Left lung (tissue), 10 donors: ENCODE results near the gene OR52L1. TPM values are rescaled to one million over a fixed set of nuclear protein-coding genes. Genes with fewer than 3 reads are reported as not detected.
A peak's percentile ranks its signal among the peaks of the same experiment; 100 is the strongest.

Experiments
- ATAC-seq: fragments of 200-7000 bp; cut with Tn5 transposase; one replicate; pipeline ENCODE4 v1.9.1; 2020; ENCODE audit warnings: moderate library complexity
- DNase-seq, 4 donors: peaks; one replicate each; pipeline ENCODE4 v3.0.0-alpha.2; 2013 to 2020
- H3K27ac ChIP-seq, 2 donors: fragments of 200-600 bp; sonication (generic) in 1 of 2; one replicate each; pipeline versions ENCODE4 v1.5.0 to v1.8.0; 2020 to 2021
- H3K27me3 ChIP-seq, 2 donors: fragments of 200-600 bp; sonication (generic) in 1 of 2; one replicate each; pipeline versions ENCODE4 v1.5.0 to v1.8.0; 2020 to 2021
- H3K36me3 ChIP-seq, 2 donors: fragments of 200-600 bp; sonication (generic) in 1 of 2; one replicate each; pipeline versions ENCODE4 v1.5.0 to v1.8.0; 2020 to 2021
- H3K4me1 ChIP-seq, 2 donors: fragments of 200-600 bp; one replicate each; pipeline ENCODE4 v1.8.0; 2021
- H3K4me3 ChIP-seq, 2 donors: fragments of 200-600 bp; sonication (generic) in 1 of 2; one replicate each; pipeline versions ENCODE4 v1.5.0 to v1.8.0; 2020 to 2021; ENCODE audit warnings: mild to moderate bottlenecking in 1 of 2
- H3K9me3 ChIP-seq, 2 donors: fragments of 200-600 bp; sonication (generic) in 1 of 2; one replicate each; pipeline versions ENCODE4 v1.5.0 to v1.8.0; 2020 to 2021
- intact Hi-C, 2 donors: fragments of 100-400 bp; cut with DNase I; formaldehyde crosslinking; loops; one replicate each; pipeline versions ENCODE4 v1.11.2 to v1.14.2; 2022
- polyA plus RNA-seq, 6 donors: library from polyadenylated mRNA; unstranded; fragments of 120-200 nt; gene quantifications; one replicate each; pipeline ENCODE4 v1.2.1, GENCODE V29; 2013; ENCODE audit not compliant: insufficient read length in 6 of 6
- total RNA-seq, 2 donors: library from RNA; stranded (reverse); fragmentation: NEBNext Ultra II Directional; extraction: Animal tissue kit (Norgen Biotek cat#: 25700); gene quantifications; one replicate each; pipeline ENCODE4 v1.2.1, GENCODE V29; 2021
- TF ChIP-seq, protein P1 (sequence below), 2 donors: fragments of 200-600 bp; sonication (generic) in 1 of 2; IDR thresholded peaks; one replicate each; pipeline versions ENCODE4 v1.5.0 to v1.8.0; 2021; ENCODE audit warnings: antibody characterized with exemption in 2 of 2
- donor health status: DM: no; HTN: yes; CAD: no.
- donor health status: DM: no; HTN: no; CAD: no.

Gene OR52L1
- total and polyA plus RNA-seq, 8 donors, result not detected

DNA sequence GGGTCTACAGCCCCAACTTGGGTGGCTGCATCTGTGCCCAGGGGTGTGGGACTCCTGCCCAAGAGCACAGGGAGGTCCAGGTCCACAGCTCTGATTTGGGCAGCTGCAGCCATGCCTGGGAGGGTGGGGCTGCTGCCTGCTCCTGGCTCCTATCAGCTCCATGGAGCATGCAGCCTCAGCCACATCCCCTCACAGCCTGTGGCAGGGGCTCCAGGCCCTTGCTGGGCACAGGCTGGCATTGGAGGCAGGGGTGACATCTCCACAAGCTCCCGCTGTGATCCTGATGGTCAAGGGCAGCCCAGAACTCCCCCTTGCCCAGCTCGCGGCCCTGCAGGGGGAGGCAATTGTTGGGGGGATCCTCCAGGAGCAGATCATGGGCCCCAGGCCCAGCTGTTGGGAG lies 26.3 kb upstream of the OR52L1 start:
- ATAC-seq, result no peak
- DNase-seq, result peak in 1 of 4 donors; percentile 56
- intact Hi-C loops, result no loop called here
- H3K9me3 ChIP-seq, result peaks cover 0 to 15% of the 10 kb centered on the region in 2 donors
- TF ChIP-seq, protein P1, sequence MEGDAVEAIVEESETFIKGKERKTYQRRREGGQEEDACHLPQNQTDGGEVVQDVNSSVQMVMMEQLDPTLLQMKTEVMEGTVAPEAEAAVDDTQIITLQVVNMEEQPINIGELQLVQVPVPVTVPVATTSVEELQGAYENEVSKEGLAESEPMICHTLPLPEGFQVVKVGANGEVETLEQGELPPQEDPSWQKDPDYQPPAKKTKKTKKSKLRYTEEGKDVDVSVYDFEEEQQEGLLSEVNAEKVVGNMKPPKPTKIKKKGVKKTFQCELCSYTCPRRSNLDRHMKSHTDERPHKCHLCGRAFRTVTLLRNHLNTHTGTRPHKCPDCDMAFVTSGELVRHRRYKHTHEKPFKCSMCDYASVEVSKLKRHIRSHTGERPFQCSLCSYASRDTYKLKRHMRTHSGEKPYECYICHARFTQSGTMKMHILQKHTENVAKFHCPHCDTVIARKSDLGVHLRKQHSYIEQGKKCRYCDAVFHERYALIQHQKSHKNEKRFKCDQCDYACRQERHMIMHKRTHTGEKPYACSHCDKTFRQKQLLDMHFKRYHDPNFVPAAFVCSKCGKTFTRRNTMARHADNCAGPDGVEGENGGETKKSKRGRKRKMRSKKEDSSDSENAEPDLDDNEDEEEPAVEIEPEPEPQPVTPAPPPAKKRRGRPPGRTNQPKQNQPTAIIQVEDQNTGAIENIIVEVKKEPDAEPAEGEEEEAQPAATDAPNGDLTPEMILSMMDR (IDR thresholded peaks at IDR 0.05), result no peak
- no peaks in the 10 kb centered on the region for H3K27me3 ChIP-seq
- H3K36me3 ChIP-seq, result no peaks in the 10 kb centered on the region
- no peaks in the 10 kb centered on the region for H3K4me1 ChIP-seq
- no peak overlapping the region for H3K27ac ChIP-seq
- no peak overlapping the region for H3K4me3 ChIP-seq

DNA sequence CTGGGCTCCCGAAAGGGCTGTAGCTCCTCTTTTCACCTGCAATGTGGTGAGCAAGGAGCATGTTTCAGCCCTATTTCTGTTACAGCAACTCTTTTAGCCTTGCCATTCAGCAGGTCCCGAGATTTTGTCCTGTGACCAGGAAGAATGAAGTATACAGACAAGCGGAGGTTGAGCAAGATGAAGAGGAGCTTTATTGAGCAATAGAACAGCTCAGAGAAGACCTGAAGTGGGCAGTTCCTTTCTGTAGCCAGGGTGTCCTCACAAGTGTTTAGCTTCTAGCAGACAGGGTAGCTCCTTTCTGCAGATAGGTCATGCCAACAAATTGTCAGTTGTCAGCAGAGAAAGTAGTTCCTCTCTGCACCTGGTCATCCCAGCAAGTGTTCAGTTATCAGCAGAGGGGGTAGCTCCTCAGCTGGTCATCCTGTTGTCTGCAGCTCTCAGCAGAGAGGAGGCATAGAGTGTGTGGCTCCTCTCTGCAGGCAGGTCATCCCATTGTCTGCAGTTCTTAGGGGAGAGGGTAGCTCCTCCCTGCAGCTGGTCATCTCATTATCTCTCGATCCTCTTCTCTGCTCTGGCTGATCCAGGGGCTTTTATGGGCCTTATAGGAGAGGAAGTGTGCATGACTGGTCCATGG lies 25.4 kb upstream of the OR52L1 start:
- H3K4me3 ChIP-seq, result no peak overlapping the region
- H3K27me3 ChIP-seq, result no peaks in the 10 kb centered on the region
- DNase-seq (no peak), ATAC-seq (no peak)
- intact Hi-C loops, result no loop called here
- peaks cover 0 to 12% of the 10 kb centered on the region in 2 donors for H3K9me3 ChIP-seq
- no peaks in the 10 kb centered on the region for H3K36me3 ChIP-seq
- H3K27ac ChIP-seq, result peak overlapping the region in 1 of 2 donors; percentile 19
- H3K4me1 ChIP-seq, result no peaks in the 10 kb centered on the region
- TF ChIP-seq, protein P1 (IDR thresholded peaks at IDR 0.05), result no peak

DNA sequence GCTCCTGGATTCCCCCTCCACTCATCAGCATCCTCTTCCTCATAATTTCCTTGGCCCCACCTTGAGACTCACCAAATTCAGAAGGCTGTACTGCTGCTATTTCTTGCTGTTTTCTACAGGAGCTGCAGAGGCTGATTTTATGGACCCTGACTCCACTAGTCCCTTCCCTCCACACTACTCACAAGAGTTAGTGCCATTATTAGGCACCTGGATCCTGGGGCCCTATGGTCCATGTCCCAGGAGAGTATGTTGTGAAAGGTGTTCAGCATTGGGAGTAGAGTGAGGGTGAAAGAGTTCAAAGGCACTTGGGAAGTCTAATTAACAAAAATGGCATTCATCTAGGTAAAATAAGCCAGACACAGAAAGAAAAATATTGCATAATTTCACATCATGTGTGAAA lies 20.1 kb upstream of the OR52L1 start, which contains the start of gene OR56A4:
Gene OR56A4 (minus strand): TSS at position 101 of the 400 bp plus-strand sequence. CDS start 3,954 bp downstream, outside the sequence.
- TF ChIP-seq, protein P1 (IDR thresholded peaks at IDR 0.05), result no peak
- H3K4me1 ChIP-seq, result no peaks in the 10 kb centered on the region
- no peak for ATAC-seq
- intact Hi-C loops, result no loop called here
- no peak within 1 kb of the TSS for H3K27ac ChIP-seq
- H3K4me3 ChIP-seq, result no peak within 1 kb of the TSS
- no peaks in the 10 kb centered on the region for H3K27me3 ChIP-seq
- DNase-seq, result no peak
- H3K36me3 ChIP-seq, result no peaks in the 10 kb centered on the region
- no peaks in the 10 kb centered on the region for H3K9me3 ChIP-seq

DNA sequence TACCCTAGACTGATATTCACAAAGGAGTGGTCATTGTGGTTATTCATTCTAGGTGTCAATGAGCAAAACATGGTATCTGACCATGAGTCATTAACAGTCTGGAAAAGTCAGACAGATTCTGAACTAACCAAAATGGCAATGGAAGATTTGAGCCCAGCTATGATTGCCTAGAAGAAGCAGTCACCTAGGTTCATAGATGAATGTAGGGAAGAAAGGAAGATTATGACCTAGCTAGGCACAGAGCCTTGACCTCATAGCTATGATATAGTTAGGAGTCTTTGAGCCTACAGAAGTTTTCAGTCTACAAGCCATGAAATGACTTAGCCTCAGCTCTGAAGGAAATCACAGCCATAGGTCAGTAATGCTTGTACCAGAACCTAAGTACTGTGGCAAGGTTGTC lies 19.6 kb upstream of the OR52L1 start:
- no peaks in the 10 kb centered on the region for H3K4me1 ChIP-seq
- DNase-seq, result no peak
- no peaks in the 10 kb centered on the region for H3K9me3 ChIP-seq
- intact Hi-C loops, result no loop called here
- no peak overlapping the region for H3K4me3 ChIP-seq
- no peaks in the 10 kb centered on the region for H3K27me3 ChIP-seq
- TF ChIP-seq, protein P1 (IDR thresholded peaks at IDR 0.05), result no peak
- ATAC-seq, result no peak
- no peak overlapping the region for H3K27ac ChIP-seq
- no peaks in the 10 kb centered on the region for H3K36me3 ChIP-seq

DNA sequence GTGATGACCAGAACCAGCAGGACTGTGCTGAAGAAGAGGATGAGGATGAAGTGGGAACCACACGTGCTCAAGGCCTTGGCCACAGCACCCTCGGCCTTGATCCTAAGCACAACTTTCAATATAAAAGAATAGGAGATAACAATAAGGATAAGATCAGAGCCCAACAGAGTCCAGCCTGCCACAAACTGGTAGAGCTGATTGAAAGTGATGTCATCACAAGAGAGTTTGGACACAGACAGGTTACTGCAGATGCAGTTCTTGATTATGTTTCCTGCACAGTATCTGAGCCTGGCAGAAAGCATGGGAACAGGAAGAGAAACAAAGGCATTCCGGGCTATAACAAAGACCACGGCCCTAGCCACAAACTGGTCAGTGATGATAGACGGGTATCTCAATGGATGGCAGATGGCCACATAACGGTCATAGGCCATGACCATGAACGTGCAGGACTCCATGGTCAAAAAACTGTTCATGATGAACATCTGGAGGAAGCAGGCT lies 15.5 kb upstream of the OR52L1 start:
- no peak for ATAC-seq
- no peaks in the 10 kb centered on the region for H3K27me3 ChIP-seq

More for the DNA sequence above, 15.5 kb upstream of the OR52L1 start:
- intact Hi-C loops, result no loop called here
- Histone ChIP-seq H3K36me3 (no peaks in the 10 kb centered on the region), H3K9me3 (no peaks in the 10 kb centered on the region), H3K4me1 (no peaks in the 10 kb centered on the region), H3K4me3 (no peak overlapping the region), H3K27ac (no peak overlapping the region)
- no peak for DNase-seq
- TF ChIP-seq, protein P1 (IDR thresholded peaks at IDR 0.05), result no peak
